Suprapubic skin (tissue), 4 donors: ENCODE results near the gene ARFGAP3. TPM values are rescaled to one million over a fixed set of nuclear protein-coding genes. Genes with fewer than 3 reads are reported as not detected.

Experiments
- DNase-seq, 2 donors: peaks; one replicate each; pipeline ENCODE4 v3.0.0-alpha.2; 2019; ENCODE audit warnings: low spot score in 2 of 2
- H3K27ac ChIP-seq: fragments of 200-600 bp; sonication (generic); one replicate; pipeline ENCODE4 v1.5.1; 2019
- H3K27me3 ChIP-seq: fragments of 200-600 bp; sonication (generic); one replicate; pipeline ENCODE4 v1.5.1; 2019
- H3K36me3 ChIP-seq: fragments of 200-600 bp; sonication (generic); one replicate; pipeline ENCODE4 v1.5.1; 2019
- H3K4me1 ChIP-seq: fragments of 200-600 bp; sonication (generic); one replicate; pipeline ENCODE4 v1.5.1; 2019
- H3K4me3 ChIP-seq: fragments of 200-600 bp; sonication (generic); one replicate; pipeline ENCODE4 v1.5.1; 2019; ENCODE audit warnings: mild to moderate bottlenecking
- H3K9me3 ChIP-seq: fragments of 200-600 bp; sonication (generic); one replicate; pipeline ENCODE4 v1.5.1; 2019
- EP300 ChIP-seq: sonication (generic); formaldehyde crosslinking; IDR thresholded peaks from one replicate; pipeline ENCODE4 v1.6.1; 2017; ENCODE audit warnings: antibody characterized with exemption
- POLR2A ChIP-seq, 2 donors: fragments of 450-650 bp; IDR thresholded peaks; one replicate each; pipeline ENCODE4 v1.6.1; 2017; ENCODE audit warnings: antibody characterized with exemption in 2 of 2, mild to moderate bottlenecking in 2 of 2, moderate library complexity in 2 of 2
- POLR2AphosphoS5 ChIP-seq, 3 donors: sonication (generic); formaldehyde crosslinking; IDR thresholded peaks; one replicate each; pipeline ENCODE4 v1.6.1; 2017; ENCODE audit warnings: antibody characterized with exemption in 3 of 3
- WGBS: methylation state at CpG from one replicate; pipeline ENCODE4 v1.1.5; 2018; 5-methylcytosine and 5-hydroxymethylcytosine counted together
- total RNA-seq, 4 donors: library from RNA; depleted of rRNA; stranded (reverse); fragments of >200 nt; gene quantifications; one replicate each; pipeline ENCODE4 v1.1.0, GENCODE V29; 2016
- TF ChIP-seq, protein P1 (sequence below), 2 donors: fragments of 200-600 bp in 1 of 2; fragments of 450-650 bp in 1 of 2; sonication (generic) in 1 of 2; IDR thresholded peaks; one replicate each; pipeline ENCODE4 v1.5.1; 2016 to 2019; ENCODE audit warnings: antibody characterized with exemption in 2 of 2, mild to moderate bottlenecking in 1 of 2, moderate library complexity in 1 of 2

Gene ARFGAP3
- total RNA-seq, 4 donors from 2014 or later = 26.7 to 33.3 (median 31.8) TPM

DNA sequence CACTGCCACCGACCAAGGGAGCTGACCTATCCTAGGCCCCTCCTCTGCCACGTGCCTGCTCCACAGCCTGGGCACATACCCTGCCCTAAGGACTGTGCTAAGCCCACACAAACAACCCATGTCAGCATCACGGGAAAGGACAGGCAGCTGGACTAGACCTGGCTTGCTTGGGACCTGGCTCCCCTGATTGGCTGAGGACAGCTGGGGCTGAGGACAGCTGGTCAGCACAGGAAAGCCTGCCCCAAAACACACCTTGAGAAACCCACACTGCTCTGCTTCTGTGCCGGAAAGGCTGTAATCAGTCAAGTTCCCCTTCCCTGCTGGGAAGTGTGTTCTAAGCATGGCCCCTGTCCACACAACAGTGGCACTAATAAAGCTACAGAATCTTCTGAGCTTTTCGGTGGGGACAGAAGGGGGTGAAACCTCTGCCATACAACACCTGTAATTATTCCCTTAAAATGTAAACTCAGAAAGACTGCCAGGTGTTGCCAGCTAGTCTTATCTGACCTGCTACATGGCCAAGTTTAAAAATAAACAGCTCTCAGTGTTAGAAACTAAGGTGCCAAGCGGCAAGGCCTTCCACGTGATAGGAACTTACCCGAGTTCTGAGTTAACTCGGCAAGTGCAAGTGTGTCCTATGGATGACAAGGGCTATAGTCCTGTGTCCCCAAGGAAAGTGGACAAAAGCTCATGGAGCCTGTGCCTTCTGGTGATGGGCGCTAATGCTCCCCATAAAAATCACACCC is 35.7 kb upstream of the ARFGAP3 start:
- peaks cover 31% of the 10 kb centered on the region for H3K36me3 ChIP-seq
- DNase-seq = no peak

GRCh38 chr22:42892156-42892555 is 35.1 kb upstream of the ARFGAP3 start:
- 91% methylated on average over 9 of the region's 9 CpGs for WGBS
- H3K27me3 ChIP-seq = no peaks in the 10 kb centered on the region
- peaks cover 56% of the 10 kb centered on the region for H3K4me1 ChIP-seq
- no peak overlapping the region for H3K27ac ChIP-seq
- DNase-seq = no peak
- H3K9me3 ChIP-seq = no peaks in the 10 kb centered on the region
- peaks cover 37% of the 10 kb centered on the region for H3K36me3 ChIP-seq
- TF ChIP-seq, protein P1, sequence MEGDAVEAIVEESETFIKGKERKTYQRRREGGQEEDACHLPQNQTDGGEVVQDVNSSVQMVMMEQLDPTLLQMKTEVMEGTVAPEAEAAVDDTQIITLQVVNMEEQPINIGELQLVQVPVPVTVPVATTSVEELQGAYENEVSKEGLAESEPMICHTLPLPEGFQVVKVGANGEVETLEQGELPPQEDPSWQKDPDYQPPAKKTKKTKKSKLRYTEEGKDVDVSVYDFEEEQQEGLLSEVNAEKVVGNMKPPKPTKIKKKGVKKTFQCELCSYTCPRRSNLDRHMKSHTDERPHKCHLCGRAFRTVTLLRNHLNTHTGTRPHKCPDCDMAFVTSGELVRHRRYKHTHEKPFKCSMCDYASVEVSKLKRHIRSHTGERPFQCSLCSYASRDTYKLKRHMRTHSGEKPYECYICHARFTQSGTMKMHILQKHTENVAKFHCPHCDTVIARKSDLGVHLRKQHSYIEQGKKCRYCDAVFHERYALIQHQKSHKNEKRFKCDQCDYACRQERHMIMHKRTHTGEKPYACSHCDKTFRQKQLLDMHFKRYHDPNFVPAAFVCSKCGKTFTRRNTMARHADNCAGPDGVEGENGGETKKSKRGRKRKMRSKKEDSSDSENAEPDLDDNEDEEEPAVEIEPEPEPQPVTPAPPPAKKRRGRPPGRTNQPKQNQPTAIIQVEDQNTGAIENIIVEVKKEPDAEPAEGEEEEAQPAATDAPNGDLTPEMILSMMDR (IDR thresholded peaks at IDR 0.05) = no peak
- TF ChIP-seq POLR2A (IDR thresholded peaks at IDR 0.05) = no peak
- TF ChIP-seq EP300 = no peak
- TF ChIP-seq POLR2AphosphoS5 (IDR thresholded peaks at IDR 0.05) = no peak
- H3K4me3 ChIP-seq = no peak overlapping the region

More for the DNA sequence above, 35.7 kb upstream of the ARFGAP3 start:
- peaks cover 57% of the 10 kb centered on the region for H3K4me1 ChIP-seq
- no peaks in the 10 kb centered on the region for H3K27me3 ChIP-seq
- 75% methylated on average over 9 of the region's 10 CpGs for WGBS
- H3K27ac ChIP-seq = no peak overlapping the region
- TF ChIP-seq POLR2AphosphoS5 (IDR thresholded peaks at IDR 0.05) (no peak), POLR2A (IDR thresholded peaks at IDR 0.05) (no peak), EP300 (no peak)
- TF ChIP-seq, protein P1 (IDR thresholded peaks at IDR 0.05) = no peak
- H3K9me3 ChIP-seq = no peaks in the 10 kb centered on the region
- H3K4me3 ChIP-seq = no peak overlapping the region

DNA sequence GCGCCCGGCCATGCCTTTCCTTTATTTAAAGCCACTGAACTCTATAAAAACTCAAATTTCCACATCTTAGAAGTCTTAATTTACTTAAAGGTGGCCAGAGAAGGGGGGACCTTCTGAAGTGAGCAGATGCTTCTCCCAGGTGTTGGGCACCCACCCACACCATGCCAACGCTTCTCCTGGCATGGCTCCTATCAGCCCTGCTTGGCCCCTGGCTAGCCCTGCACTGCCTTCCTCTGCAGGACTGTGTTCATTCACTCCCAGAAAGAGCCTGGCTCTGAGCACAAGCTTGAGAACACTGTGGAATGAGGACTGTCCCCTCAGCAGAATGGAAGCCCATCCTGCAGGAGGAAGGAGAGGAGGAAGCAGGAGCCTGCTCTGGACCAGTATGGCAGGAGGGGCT is 34.6 kb upstream of the ARFGAP3 start:
- Histone ChIP-seq H3K27ac (no peak overlapping the region), H3K9me3 (no peaks in the 10 kb centered on the region), H3K36me3 (peaks cover 39% of the 10 kb centered on the region), H3K4me1 (peaks cover 56% of the 10 kb centered on the region), H3K27me3 (no peaks in the 10 kb centered on the region), H3K4me3 (no peak overlapping the region)
- 95% methylated on average over 3 of the region's 3 CpGs for WGBS
- no peak for DNase-seq
- TF ChIP-seq POLR2AphosphoS5 (IDR thresholded peaks at IDR 0.05) (no peak), POLR2A (IDR thresholded peaks at IDR 0.05) (no peak), EP300 (no peak)
- TF ChIP-seq, protein P1 (IDR thresholded peaks at IDR 0.05) = no peak

DNA sequence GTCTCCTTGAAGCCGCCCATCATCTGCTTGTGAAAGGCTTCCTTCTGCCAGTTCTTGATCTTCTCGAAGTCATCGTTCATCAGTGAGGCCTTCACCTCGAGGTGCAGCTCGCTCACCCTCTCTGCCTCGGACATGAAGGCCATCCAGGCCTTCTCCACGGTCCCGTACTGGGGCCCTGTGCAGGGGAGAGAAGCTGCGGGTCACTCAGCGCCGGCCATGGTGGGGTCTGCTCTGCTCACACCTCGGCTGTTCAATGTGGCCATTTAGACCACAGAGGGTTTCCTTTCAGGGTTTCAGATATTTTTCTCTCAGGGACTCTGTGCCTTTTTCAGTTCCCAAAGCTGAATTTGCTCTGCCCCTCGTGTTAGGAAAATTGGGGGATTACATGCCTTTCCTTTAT is 33.9 kb upstream of the ARFGAP3 start:
- WGBS = 98% methylated on average over 13 of the region's 13 CpGs
- TF ChIP-seq POLR2A (IDR thresholded peaks at IDR 0.05) = no peak
- no peak for TF ChIP-seq EP300
- TF ChIP-seq POLR2AphosphoS5 (IDR thresholded peaks at IDR 0.05) = no peak
- TF ChIP-seq, protein P1 (IDR thresholded peaks at IDR 0.05) = no peak
- peaks cover 55% of the 10 kb centered on the region for H3K4me1 ChIP-seq
- no peak for DNase-seq
- H3K9me3 ChIP-seq = no peaks in the 10 kb centered on the region
- peaks cover 43% of the 10 kb centered on the region for H3K36me3 ChIP-seq
- H3K27me3 ChIP-seq = no peaks in the 10 kb centered on the region
- no peak overlapping the region for H3K27ac ChIP-seq
- no peak overlapping the region for H3K4me3 ChIP-seq

GRCh38 chr22:42889304-42889703 is 32.2 kb upstream of the ARFGAP3 start:
- no peak overlapping the region for H3K27ac ChIP-seq
- TF ChIP-seq POLR2AphosphoS5 (IDR thresholded peaks at IDR 0.05) (no peak), EP300 (no peak), POLR2A (IDR thresholded peaks at IDR 0.05) (no peak)
- TF ChIP-seq, protein P1 (IDR thresholded peaks at IDR 0.05) = no peak
- H3K9me3 ChIP-seq = no peaks in the 10 kb centered on the region
- H3K4me1 ChIP-seq = peaks cover 48% of the 10 kb centered on the region
- H3K36me3 ChIP-seq = peaks cover 53% of the 10 kb centered on the region
- H3K27me3 ChIP-seq = no peaks in the 10 kb centered on the region
- DNase-seq = no peak
- H3K4me3 ChIP-seq = no peak overlapping the region
- WGBS = 77% methylated on average over 4 of the region's 4 CpGs
